Renal cortical epithelial cell (primary cell): ENCODE measurements around the gene TCEANC. TPM values are rescaled to one million over a fixed set of nuclear protein-coding genes. Genes with fewer than 3 reads are reported as not detected.
A peak's percentile ranks its signal among the peaks of the same experiment; 100 is the strongest.

ENCODE experiments used
- DNase-seq: peaks from one replicate; pipeline ENCODE4 v3.0.0-alpha.2; 2011; ENCODE audit warnings: low read depth
- total RNA-seq: library from RNA; depleted of rRNA; stranded (reverse); fragments of >200 nt; gene quantifications from 2 replicates; pipeline ENCODE4 v1.2.3, GENCODE V29; 2014

The TCEANC gene
- total RNA-seq, 1 donor from 2014 or later, result 2.5 TPM

GRCh38 chrX:13691841-13692371 lies 39.0 kb downstream of the TCEANC start:
- DNase-seq, result peak; percentile 68

- no peak for DNase-seq
These were observed 39.9 kb downstream of the TCEANC start for GRCh38 chrX:13692771-13693231.

- peak; percentile 92 for DNase-seq
These were observed 40.5 kb downstream of the TCEANC start for GRCh38 chrX:13693341-13693961.

- DNase-seq, result no peak
These were observed 41.4 kb downstream of the TCEANC start for GRCh38 chrX:13694359-13694758.

- DNase-seq, result no peak
These were observed 42.0 kb downstream of the TCEANC start for GRCh38 chrX:13694983-13695382.

GRCh38 chrX:13695601-13696115 lies 42.7 kb downstream of the TCEANC start:
- no peak for DNase-seq

- DNase-seq, result no peak
These were observed 44.5 kb downstream of the TCEANC start for GRCh38 chrX:13697455-13697854.

GRCh38 chrX:13697976-13698375 lies 45.0 kb downstream of the TCEANC start:
- DNase-seq, result no peak

GRCh38 chrX:13698432-13698831 lies 45.5 kb downstream of the TCEANC start:
- DNase-seq, result no peak

GRCh38 chrX:13699183-13699826 lies 46.4 kb downstream of the TCEANC start:
- DNase-seq, result no peak

- no peak for DNase-seq
These were observed 47.4 kb downstream of the TCEANC start for GRCh38 chrX:13700380-13700779.

GRCh38 chrX:13702111-13702789 lies 49.3 kb downstream of the TCEANC start:
- DNase-seq, result no peak

GRCh38 chrX:13703135-13703534 lies 50.2 kb downstream of the TCEANC start:
- no peak for DNase-seq

- no peak for DNase-seq
These were observed 50.6 kb downstream of the TCEANC start for GRCh38 chrX:13703589-13703988.

GRCh38 chrX:13711141-13711540 lies 58.2 kb downstream of the TCEANC start:
- DNase-seq, result no peak

Other genes starting within 250 kb of the TCEANC start
- gene EGFL6, start 83.5 kb upstream of the TCEANC start, total RNA-seq, result 0.05 TPM in 1 of 2 replicates, not detected in the other
- 50.4 and 94.3 TPM in 2 replicates for gene RAB9A, start 36.0 kb downstream of the TCEANC start, total RNA-seq
- 28.1 and 32.5 TPM in 2 replicates for gene TRAPPC2, start 81.5 kb downstream of the TCEANC start, total RNA-seq
- 17.5 and 27.3 TPM in 2 replicates for gene OFD1, start 81.6 kb downstream of the TCEANC start, total RNA-seq
- gene GPM6B, start 164.0 kb downstream of the TCEANC start, total RNA-seq, result 0.10 and 0.87 TPM in 2 replicates